Gastroesophageal sphincter (tissue), 4 donors: ENCODE data around the gene CD93. TPM values are rescaled to one million over a fixed set of nuclear protein-coding genes. Genes with fewer than 3 reads are reported as not detected.
A peak's percentile ranks its signal among the peaks of the same experiment; 100 is the strongest.

Experiments
- ATAC-seq: fragments of 150-250 bp; one replicate; pipeline ENCODE4 v1.9.1; 2016; ENCODE audit warnings: mild to moderate bottlenecking, moderate library complexity
- H3K27ac ChIP-seq, 4 donors: fragments of 200-600 bp; sonication (generic) in 3 of 4; 1 replicate in 3 of 4; 2 replicates in 1 of 4; pipeline ENCODE4 v1.5.1; 2016 to 2019
- H3K27me3 ChIP-seq: fragments of 200-600 bp; sonication (generic); one replicate; pipeline ENCODE4 v1.5.1; 2019
- H3K36me3 ChIP-seq, 2 donors: fragments of 200-600 bp; sonication (generic); one replicate each; pipeline ENCODE4 v1.5.1; 2019; ENCODE audit warnings: control low read depth in 1 of 2
- H3K4me1 ChIP-seq, 3 donors: fragments of 200-600 bp; sonication (generic); 1 replicate in 2 of 3; 2 replicates in 1 of 3; pipeline ENCODE4 v1.5.1; 2016 to 2019; ENCODE audit warnings: control low read depth in 2 of 3
- H3K4me3 ChIP-seq, 2 donors: fragments of 200-600 bp; sonication (generic); one replicate each; pipeline ENCODE4 v1.5.1; 2019; ENCODE audit warnings: mild to moderate bottlenecking in 1 of 2, moderate library complexity in 1 of 2
- H3K9me3 ChIP-seq, 3 donors: fragments of 200-600 bp; sonication (generic); one replicate each; pipeline ENCODE4 v1.5.1; 2017 to 2019; ENCODE audit warnings: control low read depth in 2 of 3
- EP300 ChIP-seq: sonication (generic); formaldehyde crosslinking; IDR thresholded peaks from one replicate; pipeline ENCODE4 v1.6.1; 2017; ENCODE audit warnings: antibody characterized with exemption, mild to moderate bottlenecking
- POLR2A ChIP-seq, 2 donors: fragments of 450-650 bp; IDR thresholded peaks; one replicate each; pipeline ENCODE4 v1.6.1; 2017; ENCODE audit warnings: antibody characterized with exemption in 2 of 2, mild to moderate bottlenecking in 2 of 2, moderate library complexity in 1 of 2
- POLR2AphosphoS5 ChIP-seq: sonication (generic); formaldehyde crosslinking; IDR thresholded peaks from one replicate; pipeline ENCODE4 v1.6.1; 2017; ENCODE audit warnings: antibody characterized with exemption
- WGBS, 2 donors: methylation state at CpG; one replicate each; pipeline ENCODE4 v1.1.5; 2018; ENCODE audit warnings: low coverage in 1 of 2; 5-methylcytosine and 5-hydroxymethylcytosine counted together
- total RNA-seq, 4 donors: library from RNA; depleted of rRNA; stranded (reverse); fragments of >200 nt; gene quantifications; one replicate each; pipeline ENCODE4 v1.1.0, GENCODE V29; 2016
- TF ChIP-seq, protein P1 (sequence below), 4 experiments: fragments of 200-600 bp in 2 of 4; fragments of 450-650 bp in 2 of 4; sonication (generic) in 1 of 4; IDR thresholded peaks; one replicate each; pipeline ENCODE4 v1.5.1; 2017 to 2019; ENCODE audit warnings: antibody characterized with exemption in 4 of 4, mild to moderate bottlenecking in 2 of 4, moderate library complexity in 2 of 4

Gene CD93, protein sequence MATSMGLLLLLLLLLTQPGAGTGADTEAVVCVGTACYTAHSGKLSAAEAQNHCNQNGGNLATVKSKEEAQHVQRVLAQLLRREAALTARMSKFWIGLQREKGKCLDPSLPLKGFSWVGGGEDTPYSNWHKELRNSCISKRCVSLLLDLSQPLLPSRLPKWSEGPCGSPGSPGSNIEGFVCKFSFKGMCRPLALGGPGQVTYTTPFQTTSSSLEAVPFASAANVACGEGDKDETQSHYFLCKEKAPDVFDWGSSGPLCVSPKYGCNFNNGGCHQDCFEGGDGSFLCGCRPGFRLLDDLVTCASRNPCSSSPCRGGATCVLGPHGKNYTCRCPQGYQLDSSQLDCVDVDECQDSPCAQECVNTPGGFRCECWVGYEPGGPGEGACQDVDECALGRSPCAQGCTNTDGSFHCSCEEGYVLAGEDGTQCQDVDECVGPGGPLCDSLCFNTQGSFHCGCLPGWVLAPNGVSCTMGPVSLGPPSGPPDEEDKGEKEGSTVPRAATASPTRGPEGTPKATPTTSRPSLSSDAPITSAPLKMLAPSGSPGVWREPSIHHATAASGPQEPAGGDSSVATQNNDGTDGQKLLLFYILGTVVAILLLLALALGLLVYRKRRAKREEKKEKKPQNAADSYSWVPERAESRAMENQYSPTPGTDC
- 10 to 100 TPM; 20.4 to 75.4 (median 47.2) TPM for total RNA-seq

DNA sequence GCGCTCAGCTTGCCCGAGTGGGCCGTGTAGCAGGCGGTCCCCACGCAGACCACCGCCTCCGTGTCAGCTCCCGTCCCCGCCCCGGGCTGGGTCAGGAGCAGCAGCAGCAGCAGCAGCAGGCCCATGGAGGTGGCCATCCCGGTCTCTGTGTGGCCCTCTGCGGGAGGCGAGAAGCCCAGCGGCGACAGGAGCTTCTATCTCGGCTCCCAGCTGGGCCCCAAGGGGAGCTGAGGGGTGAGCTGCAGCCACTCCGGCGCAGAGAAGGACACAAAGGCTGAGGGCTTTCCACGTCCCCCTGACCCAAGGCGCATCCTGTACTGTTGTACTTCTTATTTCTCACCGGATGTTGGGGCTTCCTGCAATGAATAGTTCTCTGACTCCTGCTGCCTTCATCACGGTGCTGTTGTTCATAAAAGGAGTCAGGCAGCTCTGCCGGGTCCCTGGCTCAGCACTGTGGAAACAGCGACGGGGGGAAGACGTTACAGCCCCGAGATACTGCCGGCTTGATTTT is at the start of gene CD93:
TSS of gene CD93 (minus strand) at position 269 of the 511 bp plus-strand sequence. CDS start at position 137, 132 bp downstream.
- peak; percentile 43 for ATAC-seq
- Histone ChIP-seq H3K9me3 (no peaks in the 10 kb centered on the region), H3K27ac (peak within 1 kb of the TSS; percentile 8 to 85 (median 80)), H3K4me1 (peaks cover 0 to 31% (median 2%) of the 10 kb centered on the region in 3 donors), H3K4me3 (peak within 1 kb of the TSS in 1 of 2 donors; percentile 48), H3K36me3 (no peaks in the 10 kb centered on the region), H3K27me3 (no peaks in the 10 kb centered on the region)
- TF ChIP-seq POLR2AphosphoS5 (peak; percentile 50), POLR2A (IDR thresholded peaks at IDR 0.05) (peak; percentile 29 to 54), EP300 (no peak)
- 0 to 12% methylated on average over 4 to 10 of the region's 28 CpGs for WGBS, 2 donors

DNA sequence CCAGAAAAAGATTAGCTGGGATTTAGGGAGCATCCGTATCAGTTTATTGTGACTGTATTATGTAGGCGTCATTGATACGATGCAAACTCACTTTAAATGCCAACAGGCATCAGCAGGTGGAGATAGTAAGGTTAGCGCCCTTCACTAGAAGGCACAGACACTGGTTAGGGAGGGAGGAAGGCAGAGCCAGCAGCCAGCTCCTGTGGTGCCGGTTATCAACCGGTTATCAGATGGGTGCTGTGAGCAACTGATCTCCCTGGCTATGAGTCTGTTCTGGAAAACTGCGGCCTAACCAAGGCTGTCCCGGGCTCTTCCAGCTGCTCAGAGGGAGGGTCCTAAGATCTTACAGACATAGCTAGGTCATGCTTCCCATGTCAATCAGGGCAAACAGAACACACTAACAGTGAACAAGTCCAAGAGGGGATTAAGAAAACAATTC is 47.5 kb upstream of the CD93 start:
- no peak overlapping the region for H3K4me3 ChIP-seq
- WGBS, 2 donors, result 78 to 89% methylated on average over 3 to 4 of the region's 8 CpGs
- peak overlapping the region in 2 of 4 donors; percentile 45 to 64 for H3K27ac ChIP-seq
- peaks cover 0 to 20% (median 0%) of the 10 kb centered on the region in 3 donors for H3K4me1 ChIP-seq
- H3K36me3 ChIP-seq, result no peaks in the 10 kb centered on the region
- TF ChIP-seq, protein P1, sequence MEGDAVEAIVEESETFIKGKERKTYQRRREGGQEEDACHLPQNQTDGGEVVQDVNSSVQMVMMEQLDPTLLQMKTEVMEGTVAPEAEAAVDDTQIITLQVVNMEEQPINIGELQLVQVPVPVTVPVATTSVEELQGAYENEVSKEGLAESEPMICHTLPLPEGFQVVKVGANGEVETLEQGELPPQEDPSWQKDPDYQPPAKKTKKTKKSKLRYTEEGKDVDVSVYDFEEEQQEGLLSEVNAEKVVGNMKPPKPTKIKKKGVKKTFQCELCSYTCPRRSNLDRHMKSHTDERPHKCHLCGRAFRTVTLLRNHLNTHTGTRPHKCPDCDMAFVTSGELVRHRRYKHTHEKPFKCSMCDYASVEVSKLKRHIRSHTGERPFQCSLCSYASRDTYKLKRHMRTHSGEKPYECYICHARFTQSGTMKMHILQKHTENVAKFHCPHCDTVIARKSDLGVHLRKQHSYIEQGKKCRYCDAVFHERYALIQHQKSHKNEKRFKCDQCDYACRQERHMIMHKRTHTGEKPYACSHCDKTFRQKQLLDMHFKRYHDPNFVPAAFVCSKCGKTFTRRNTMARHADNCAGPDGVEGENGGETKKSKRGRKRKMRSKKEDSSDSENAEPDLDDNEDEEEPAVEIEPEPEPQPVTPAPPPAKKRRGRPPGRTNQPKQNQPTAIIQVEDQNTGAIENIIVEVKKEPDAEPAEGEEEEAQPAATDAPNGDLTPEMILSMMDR (IDR thresholded peaks at IDR 0.05), result no peak
- TF ChIP-seq EP300 (no peak), POLR2A (IDR thresholded peaks at IDR 0.05) (no peak), POLR2AphosphoS5 (no peak)
- H3K27me3 ChIP-seq, result no peaks in the 10 kb centered on the region
- H3K9me3 ChIP-seq, result no peaks in the 10 kb centered on the region
- no peak for ATAC-seq

DNA sequence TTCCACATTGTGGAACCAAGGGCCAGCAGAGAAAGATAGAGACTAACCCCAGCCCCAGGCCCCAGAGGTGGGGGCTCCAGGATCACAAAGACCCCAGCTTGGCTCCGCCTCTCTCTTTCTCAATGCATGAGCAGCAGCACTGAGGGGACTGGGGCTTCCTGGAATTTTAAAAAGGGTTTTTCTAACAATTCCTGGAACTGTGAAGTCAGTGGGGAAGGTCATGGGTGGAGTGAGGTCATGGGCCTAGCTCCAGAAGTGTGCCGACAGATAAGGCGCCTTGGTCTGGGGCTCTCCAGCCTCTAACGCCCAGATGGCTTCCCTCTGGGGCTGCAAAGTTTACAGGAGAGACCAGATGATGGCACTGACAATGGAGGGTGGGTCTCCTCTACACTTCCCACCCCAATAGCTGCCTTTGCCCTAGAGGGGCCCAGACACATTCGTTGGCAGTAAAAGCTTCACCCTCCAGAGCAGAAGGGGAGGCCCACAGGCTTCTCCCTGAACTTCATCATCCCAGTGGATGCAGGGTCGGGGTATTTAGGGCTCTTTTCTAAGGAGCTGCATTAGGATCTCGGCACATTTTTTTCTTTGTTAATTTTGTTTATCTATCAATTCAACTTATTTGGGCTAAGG is 46.9 kb upstream of the CD93 start:
- Histone ChIP-seq H3K4me1 (peaks cover 0 to 20% (median 0%) of the 10 kb centered on the region in 3 donors), H3K36me3 (no peaks in the 10 kb centered on the region), H3K27me3 (no peaks in the 10 kb centered on the region), H3K27ac (peak overlapping the region in 3 of 4 donors; percentile 37 to 64 (median 45)), H3K4me3 (no peak overlapping the region), H3K9me3 (no peaks in the 10 kb centered on the region)
- peak; percentile 35 for ATAC-seq
- WGBS, 2 donors, result 54 to 65% methylated on average over 4 to 7 of the region's 7 CpGs
- TF ChIP-seq POLR2AphosphoS5, result peak; percentile 9
- TF ChIP-seq POLR2A (IDR thresholded peaks at IDR 0.05), result no peak

DNA sequence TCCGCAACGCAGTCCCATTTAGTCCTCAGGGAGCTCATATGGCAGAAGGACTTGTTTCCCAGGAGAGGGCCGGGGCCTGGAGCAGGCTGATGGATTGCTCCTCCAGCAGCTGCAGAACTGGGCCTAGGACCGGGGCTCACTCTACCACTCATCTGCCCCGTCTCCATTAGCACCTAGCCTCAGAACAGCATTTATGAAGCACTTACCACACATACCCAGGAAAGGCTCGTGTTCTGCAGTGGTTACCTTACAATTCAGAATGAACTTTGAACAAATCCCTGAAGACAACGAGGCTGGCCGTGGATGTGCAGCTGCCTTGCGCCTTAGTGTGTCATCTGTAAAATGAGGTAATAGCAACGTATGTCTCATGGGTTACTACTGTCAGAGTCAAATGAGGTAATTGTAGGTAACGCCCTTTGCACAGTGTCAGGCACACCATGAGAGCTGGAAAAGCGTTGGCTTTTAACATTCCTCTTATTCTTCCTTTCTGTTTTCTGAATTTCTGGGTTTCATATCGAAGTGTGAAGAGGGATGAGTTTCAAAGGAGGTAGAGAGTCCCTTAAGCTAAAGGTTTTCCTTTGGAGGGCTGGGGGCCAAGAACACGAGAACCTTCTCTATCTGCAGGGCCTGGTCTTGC is 46.3 kb upstream of the CD93 start:
- 73 to 75% methylated on average over 6 to 8 of the region's 14 CpGs for WGBS, 2 donors
- no peak overlapping the region for H3K4me3 ChIP-seq
- no peaks in the 10 kb centered on the region for H3K36me3 ChIP-seq
- peak overlapping the region in 3 of 4 donors; percentile 37 to 64 (median 45) for H3K27ac ChIP-seq
- H3K9me3 ChIP-seq, result no peaks in the 10 kb centered on the region
- TF ChIP-seq POLR2A (IDR thresholded peaks at IDR 0.05) (no peak), POLR2AphosphoS5 (no peak), EP300 (no peak)
- TF ChIP-seq, protein P1 (IDR thresholded peaks at IDR 0.05), result no peak
- ATAC-seq, result peak; percentile 35
- H3K27me3 ChIP-seq, result no peaks in the 10 kb centered on the region
- H3K4me1 ChIP-seq, result peaks cover 0 to 20% (median 0%) of the 10 kb centered on the region in 3 donors

DNA sequence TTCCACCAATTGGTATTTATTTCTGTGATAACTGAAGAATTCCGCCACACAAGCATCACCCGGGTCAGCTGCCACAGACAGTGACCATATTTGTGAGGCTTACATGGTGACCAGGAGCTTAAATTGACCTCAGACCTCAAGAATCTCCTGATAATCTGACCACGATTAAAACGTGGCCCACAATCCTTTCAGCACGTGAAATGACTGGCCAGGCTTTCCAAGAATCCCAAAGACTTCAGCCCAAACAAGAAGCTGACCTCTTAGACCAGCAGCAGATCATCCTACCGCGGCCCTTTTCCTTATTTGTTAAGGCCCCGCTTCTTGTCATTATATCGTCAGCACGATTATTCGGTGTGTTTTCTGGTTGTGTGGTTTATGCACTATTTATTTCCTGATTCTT is 45.6 kb upstream of the CD93 start:
- Histone ChIP-seq H3K4me3 (no peak overlapping the region), H3K27me3 (no peaks in the 10 kb centered on the region), H3K36me3 (no peaks in the 10 kb centered on the region), H3K4me1 (peaks cover 0 to 20% (median 0%) of the 10 kb centered on the region in 3 donors), H3K9me3 (no peaks in the 10 kb centered on the region), H3K27ac (peak overlapping the region in 3 of 4 donors; percentile 37 to 64 (median 45))
- no peak for TF ChIP-seq EP300
- TF ChIP-seq, protein P1 (IDR thresholded peaks at IDR 0.05), result no peak
- TF ChIP-seq POLR2AphosphoS5, result no peak
- TF ChIP-seq POLR2A (IDR thresholded peaks at IDR 0.05), result no peak
- ATAC-seq, result no peak
- 83 to 87% methylated on average over 4 to 11 of the region's 11 CpGs for WGBS, 2 donors
